GM18519 (cell line): Measurements from ENCODE around the gene MITD1.
A peak's percentile ranks its signal among the peaks of the same experiment; 100 is the strongest.
"Not testable (repeated sequence)": the region's sequence is repeated elsewhere in the genome, so short reads cannot be mapped to it uniquely, and the experiment has no call there.

Experiments
- ATAC-seq: cut with Tn5 transposase; IDR thresholded peaks from one replicate; pipeline ENCODE4 v1.9.1; 2021; ENCODE audit warnings: mild to moderate bottlenecking, moderate library complexity; ENCODE audit not compliant: unreplicated experiment, low FRiP score

MITD1 gene

DNA sequence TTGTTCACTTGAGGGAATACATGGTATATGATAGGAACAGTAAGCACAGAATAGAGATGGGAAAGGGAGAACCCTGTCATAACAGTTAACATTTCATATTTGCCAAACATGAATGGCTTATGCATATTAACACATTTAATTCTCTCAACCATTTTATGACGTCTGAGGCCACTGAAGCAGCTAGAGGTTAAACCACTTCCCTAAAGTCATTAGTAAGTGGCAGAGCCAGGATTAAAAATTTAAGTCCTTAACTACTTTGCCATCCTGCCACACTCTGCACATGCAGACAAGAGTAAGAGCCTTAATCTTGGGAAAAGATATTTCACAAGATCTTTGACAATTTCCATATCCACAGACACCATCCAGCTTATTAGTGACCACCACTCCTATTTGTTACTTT, 24.0 kb downstream of the MITD1 start:
- no peak for ATAC-seq

DNA sequence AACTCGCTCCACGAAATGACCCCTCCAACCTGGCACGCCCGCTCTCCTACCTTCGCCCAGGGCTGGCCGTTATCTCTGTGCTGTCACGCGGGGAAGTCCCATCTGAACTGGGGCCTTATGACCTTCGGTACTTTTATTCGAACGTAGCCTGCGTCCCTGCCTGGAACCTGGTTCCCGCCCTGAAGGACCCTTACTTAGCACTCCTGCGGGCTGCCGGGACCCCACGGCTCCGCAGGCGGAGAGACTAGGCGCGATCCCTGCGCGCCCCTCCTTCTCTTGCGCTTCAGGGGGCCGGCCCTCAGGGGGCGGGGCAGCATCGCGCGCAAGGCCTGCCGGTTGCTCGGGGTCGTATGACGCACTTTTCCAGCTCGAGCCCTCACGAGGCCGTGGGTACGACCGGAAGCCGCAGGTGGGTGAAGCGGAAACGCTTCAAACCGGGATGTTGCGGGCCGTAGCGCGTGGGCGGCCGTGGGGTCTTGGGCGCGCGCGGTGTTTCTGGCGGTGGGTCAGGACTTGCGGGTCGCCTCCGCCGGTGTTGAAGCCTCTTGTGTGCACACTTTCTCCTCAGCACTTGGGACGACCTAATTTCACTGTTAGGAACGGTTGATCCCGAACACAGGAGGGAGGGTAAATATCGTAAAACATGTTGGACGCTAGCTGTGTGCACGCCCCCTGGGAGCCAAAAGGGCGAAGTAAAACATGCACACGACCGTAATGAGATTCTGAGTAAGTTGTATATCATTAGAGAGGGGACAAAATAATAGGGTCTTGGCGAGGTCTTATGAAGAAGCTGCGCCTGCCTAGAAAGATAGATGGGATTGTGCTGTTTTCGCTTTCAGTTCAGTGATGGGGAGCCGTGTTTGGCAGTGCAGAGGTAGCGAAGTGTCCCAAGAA, 26.0 kb downstream of the MITD1 start, which contains the start of the genes LIPT1 and TSGA10:
TSS of gene LIPT1 (plus strand) at position 325 of the 894 bp plus-strand sequence. CDS start 6,991 bp downstream, outside the sequence.
TSS of gene TSGA10 (minus strand) at position 300 of the 894 bp plus-strand sequence. CDS start 45,503 bp downstream, outside the sequence.
- peak; percentile 88 for ATAC-seq

DNA sequence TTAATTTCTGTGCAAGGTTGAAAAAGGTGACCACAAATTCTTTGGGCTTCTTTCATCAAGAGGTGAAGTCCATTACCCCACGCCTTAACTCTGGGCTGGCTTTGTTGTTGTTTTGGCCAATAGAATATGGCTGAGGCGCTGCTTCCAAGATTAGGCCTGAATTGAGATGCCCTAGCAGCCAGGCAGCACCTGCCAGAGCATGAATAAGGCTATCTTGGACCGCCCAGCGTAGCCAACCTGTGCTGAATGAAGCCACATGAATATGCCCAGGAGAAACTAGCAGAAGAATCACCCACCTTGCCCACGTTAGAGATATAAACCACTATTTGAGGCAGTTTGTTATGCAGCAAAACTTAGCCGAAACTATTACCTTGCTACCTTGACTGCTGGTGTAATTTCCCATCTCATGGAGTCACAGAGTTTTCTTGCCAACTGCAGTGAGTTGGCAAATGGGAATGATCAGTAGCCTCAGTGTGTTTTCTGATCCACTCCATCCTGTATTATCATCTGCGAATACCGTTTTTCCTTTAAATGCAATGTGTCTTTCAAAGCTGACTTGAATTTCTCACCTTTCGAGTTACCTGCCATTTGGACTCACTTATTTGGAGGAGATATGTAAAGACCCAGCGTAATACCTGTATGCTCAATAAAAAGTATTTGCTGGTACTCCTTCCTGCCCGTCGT, 26.8 kb downstream of the MITD1 start:
- ATAC-seq, result no peak

DNA sequence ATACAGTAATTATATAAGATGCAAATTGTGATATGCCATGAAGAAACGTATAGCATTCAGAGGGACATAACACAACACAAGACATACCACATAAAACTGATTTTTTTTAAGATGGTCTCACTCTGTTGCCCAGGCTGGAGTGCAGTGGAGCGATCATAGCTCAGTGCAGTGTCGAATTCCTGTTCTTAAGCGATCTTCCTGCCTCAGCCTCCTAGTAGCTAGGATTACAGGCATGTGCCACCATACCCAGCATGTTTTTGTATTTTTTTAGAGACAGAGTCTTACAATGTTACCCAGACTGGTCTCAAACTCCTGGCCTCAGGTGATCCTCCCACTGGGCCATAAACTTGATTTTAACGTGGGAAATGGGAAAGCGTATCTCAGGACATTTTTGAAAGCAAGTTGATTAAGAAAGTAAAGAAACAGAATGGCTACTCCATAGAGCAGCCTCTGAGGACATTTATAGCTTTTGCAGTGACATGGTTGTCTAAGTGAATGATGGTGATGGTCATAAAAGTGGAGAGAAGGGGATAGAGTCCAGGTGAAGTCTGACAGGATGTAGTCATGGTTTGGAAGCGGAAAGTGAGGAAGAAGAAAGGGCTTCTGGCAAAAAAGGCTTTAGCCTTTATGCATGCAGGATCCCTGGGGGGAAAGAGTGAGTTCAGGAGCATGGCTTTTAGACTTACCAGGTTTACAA, 28.5 kb downstream of the MITD1 start:
- no peak for ATAC-seq

DNA sequence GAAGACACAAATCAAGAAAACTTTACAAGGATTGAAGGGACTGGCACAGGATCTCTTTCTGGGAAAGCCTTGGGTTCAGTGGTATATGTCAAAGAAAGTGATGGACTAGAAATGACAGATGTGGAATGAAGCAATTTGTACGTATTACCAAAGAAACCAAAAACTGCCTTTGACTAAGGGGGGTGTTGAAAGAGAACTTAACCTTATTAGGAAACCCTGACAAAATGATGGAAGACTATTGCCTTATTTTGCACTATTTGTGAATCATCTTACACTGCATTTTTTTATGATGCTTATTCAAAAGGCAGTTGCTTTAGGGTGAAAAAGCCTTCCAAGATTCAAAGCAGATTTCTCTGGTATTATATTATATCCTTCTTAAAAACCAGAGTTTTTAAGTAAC, 30.2 kb downstream of the MITD1 start:
- ATAC-seq, result no peak

DNA sequence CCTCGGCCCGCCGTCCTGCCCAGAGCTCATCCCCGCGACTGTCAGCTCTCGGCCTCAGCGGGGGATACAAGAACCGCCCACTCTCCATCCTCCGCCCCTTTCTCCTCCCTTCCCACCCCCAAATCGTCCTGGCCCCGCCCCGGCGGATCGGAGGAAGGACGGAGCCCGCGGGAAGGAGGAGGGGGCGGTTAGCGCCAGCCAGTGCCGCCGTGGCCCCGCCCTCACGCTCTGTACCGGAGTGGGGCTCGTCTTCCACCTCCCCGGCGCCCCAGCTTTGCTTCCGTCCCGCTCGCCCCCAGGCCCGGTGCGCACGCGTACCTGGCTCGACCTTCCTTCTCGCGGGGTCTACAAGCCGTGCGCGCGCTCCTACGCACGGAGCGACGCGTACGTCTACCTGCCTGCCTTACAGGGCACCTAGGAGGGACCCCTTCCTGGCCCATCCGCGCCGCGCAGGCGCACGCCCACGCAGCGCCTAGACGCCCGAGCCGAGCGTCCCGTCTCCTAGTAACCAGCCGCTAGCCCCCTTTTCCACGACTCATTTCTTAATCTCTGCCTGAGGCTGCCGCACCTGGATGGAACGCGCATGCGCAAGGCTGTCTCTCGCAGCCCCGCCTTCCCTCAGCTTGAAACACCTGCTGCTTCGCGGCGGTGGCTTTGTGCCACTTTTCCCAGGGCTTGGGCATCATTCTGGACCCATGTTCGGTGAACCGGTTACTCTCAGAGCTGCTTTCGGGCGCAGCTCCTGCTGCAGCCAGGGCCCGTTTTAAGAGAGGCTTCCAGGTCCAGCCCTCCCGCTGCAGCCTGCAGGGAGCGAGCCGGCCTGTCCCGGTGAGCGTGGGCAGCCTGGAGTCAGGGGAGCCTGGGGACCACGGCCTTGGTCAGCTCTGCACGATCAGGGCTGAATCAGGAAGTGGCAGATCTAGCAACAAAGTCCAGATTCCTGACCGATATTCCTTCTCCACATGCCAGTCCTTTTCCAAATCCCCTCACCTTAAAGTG, 39.4 kb downstream of the MITD1 start, which contains the start of gene C2orf15:
TSS of gene C2orf15 (plus strand) at position 598 of the 999 bp plus-strand sequence. CDS start 8,852 bp downstream, outside the sequence.
- peak; percentile 72 for ATAC-seq

DNA sequence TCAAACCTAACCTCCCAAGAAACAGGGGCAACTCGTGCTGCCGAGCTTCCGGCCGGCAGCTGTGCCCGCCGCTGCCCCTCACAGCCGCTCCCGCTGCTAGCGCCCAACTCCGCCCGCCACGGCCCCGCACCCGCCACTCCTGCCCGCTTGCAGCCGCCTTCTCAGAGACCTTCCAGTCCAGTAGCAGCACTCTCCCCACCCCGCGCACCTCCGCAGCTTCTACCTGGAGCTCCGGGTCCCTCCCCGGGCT, 40.1 kb downstream of the MITD1 start:
- peak; percentile 3 for ATAC-seq

DNA sequence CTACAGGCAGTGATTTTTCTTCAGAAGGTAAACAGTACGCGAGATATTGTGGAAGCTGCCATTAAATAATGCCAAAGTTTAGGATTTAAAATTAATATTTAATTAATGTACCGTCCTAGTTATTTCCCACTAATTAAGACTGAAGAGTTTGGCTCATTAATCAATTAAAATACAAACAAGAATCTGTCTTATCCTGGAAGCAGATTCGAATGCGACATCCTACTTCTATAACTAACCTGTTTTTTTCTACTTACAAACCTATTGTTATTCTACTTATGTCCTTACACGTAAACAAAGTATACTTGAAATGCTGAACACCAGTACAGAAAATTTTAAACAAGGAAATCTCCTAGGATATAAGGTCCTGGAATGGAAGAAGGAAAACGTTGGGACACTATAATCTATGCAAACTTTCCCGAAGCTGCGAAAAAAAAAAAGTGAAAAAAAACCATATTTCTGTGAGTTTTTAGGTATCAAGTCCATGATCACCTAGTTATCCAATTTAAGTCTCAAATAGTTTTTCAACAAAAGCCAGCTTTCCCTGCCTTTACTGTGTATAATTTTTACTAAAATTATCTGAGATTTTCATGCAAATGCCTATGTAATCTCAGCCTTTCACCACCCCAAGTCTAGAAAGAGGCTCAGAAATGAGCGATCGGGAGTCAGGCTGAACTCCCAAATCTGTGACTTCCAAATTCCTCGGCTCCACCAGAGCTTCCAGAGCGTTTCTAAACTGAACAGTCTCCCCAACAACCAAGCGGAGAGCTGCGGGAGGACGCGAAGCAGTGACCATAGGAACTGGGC, 40.6 kb downstream of the MITD1 start:
- ATAC-seq, result no peak

DNA sequence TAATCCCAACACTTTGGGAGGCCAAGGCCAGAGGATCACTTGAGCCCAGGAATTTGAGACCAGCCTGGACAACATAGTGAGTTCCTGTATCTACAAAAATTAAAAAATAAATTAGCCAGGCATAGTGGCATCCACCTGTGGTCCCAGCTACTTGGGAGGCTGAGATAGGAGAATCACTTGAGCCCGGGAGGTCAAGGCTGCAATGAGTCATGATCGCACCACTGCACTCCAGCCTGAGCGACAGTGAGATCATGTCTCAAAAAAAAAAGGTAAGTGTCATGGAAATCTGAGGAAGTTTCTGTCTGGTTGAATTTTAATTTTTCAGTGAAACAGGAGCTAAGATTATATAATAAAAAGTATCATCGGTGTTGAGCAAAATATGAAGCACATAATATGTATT, 41.9 kb downstream of the MITD1 start:
- ATAC-seq, result no peak

DNA sequence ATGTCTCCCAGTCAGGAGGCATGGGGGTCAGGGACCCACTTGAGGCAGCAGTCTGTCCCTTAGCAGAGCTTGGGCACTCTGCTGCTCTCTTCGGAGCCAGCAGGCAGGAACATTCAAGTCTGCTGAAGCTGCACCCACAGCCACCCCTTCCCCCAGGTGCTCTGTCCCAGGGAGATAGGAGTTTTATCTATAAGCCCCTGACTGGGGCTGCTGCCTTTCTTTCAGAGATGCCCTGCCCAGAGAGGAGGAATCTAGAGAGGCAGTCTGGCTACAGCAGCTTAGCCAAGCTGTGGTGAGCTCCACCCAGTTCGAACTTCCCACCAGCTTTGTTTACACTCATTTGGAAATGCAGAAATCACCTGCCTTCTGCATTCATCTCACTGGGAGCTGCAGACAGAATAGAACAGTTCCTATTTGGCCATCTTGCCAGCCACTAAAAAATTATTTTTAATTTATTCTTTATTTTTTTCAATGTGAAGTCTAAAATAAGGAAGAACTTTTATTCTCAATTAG, 45.8 kb downstream of the MITD1 start:
- ATAC-seq, result not testable (repeated sequence)

DNA sequence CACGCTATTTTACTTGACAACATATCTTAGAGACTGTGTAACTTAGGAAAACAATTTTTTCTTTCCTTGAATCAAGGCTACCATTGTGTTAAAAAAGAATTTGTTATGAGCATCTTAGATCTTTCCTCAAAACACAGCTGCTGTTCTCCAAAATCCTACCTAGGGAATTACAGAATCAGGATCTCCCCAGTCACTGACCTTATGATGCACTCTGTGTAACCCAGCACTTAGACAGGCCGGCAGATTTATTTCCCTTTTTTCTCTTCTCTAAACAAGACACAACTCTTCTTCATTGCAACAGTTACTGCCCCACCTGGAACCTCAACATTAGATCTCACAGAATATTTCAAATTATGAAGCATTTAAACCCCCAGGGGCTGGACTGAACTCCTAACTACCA, 52.9 kb downstream of the MITD1 start:
- ATAC-seq, result no peak
